ENCODE data around the gene SLC24A5.

The SLC24A5 gene

GRCh38 chr15:48185529-48185928 is 64.7 kb downstream of the SLC24A5 start:
- DNase-seq (ENCODE audit: low read depth in 1 of 2, low spot score in 1 of 2) = no peak

GRCh38 chr15:48186271-48186670 is 65.5 kb downstream of the SLC24A5 start:
- no peak for DNase-seq (ENCODE audit: low read depth in 1 of 2, low spot score in 1 of 2)

DNA sequence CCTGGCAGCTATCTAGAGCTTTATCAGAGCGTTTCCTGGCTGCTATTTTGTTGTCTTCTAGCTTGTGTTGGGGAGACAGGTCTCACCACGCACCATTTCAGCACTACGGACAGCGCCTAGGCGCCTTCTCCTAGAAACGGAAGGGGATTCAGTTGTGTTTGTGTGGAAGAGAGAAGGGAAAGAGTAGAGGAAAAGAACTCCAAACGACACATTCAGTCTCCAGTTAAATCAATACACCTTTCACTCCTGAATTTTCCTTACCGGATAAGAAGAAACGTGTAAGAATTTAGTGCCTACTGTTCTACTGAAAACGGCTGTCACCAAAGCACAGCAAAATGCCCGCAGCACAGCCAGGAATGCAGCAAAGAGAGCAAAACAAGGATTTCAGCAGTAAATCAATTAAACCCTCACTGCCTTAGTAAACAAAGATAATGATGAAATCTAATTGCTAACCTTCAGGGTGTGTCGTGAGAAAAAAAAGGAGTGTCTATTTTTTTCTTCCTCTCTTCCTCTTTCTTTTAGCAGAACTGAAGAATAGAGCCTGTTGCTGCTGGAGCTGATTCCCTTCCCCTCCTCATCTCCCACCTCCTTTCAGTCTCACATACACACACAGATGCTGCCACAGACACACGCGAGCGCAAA is 70.3 kb downstream of the SLC24A5 start:
- DNase-seq (ENCODE audit: low read depth in 1 of 2, low spot score in 1 of 2) = no peak

DNA sequence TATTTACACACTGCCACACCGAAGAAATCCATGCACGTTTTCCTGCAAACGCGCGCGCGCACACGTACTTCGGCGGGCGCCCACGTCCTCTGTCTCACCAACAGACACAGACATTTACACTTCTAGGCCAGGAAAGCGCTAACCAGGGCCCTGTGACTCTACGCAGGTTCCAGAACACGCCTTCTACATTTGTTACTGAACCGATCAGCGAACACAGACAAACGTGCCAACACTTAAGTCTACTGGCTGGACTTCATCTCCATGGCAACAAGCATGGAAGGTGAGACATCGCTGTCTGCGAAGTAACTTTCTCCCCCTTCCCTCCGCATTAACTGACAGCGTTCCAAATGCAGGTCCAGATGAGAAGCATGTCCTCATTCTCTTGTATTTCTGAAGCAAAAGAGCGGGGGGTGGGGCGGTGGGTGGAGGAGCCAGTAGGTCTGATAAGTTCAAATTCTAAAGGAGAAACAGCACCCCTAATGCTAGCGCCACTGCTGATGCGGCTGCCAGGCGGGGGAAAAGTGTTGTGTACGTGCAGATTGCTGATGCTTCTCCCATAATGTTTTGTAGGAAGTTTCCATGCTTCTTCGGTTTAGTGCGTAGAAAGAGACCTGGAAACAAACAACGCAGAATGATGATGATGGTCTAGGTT is 70.9 kb downstream of the SLC24A5 start, which contains the start of gene CTXN2:
TSS of gene CTXN2 (plus strand) at position 92 of the 652 bp plus-strand sequence. CDS start 9,636 bp downstream, outside the sequence.
- no peak for DNase-seq (ENCODE audit: low read depth in 1 of 2, low spot score in 1 of 2)

Data from activated CD4-positive, alpha-beta T cell treated with anti-CD3 and anti-CD28 coated beads, Interleukin-2, amount 50 U/mL, for 24 hours (primary cell).